Measurements from ENCODE around the gene FAM168A. TPM values are rescaled to one million over a fixed set of nuclear protein-coding genes. Genes with fewer than 3 reads are reported as not detected.

Gene FAM168A
- total RNA-seq, 1 experiment from 2014 or later: 62.8 TPM

GRCh38 chr11:73381589-73381988 lies 216.3 kb downstream of the FAM168A start:
- H3K9me3 ChIP-seq (ENCODE audit: control insufficient read depth, insufficient read depth, low read depth, low read length): no peaks in the 10 kb centered on the region
- H3K36me3 ChIP-seq (ENCODE audit: control insufficient read depth, insufficient read depth, low read length): no peaks in the 10 kb centered on the region
- ATAC-seq: no peak
- CTCF ChIA-PET: interaction anchor here (0.6 kb wide), 1 partner anchor 679 kb away, joined by 4 read pairs; no protein-coding TSS in a partner anchor
- no TSS peak for BruUV-seq (replicated peaks)
- no peak overlapping the region for H3K27ac ChIP-seq (ENCODE audit: low read length)
- POLR2A ChIA-PET: no interaction called here
- TF ChIP-seq SIN3A (IDR thresholded peaks at IDR 0.05; ENCODE audit: borderline replicate concordance, insufficient read depth, low read depth, low read length) (no peak), REST (IDR thresholded peaks at IDR 0.05; ENCODE audit: insufficient read depth in 1 of 2, low read depth in 2 of 2, low read length in 1 of 2) (no peak), CTCF (IDR thresholded peaks at IDR 0.05) (no peak), TCF7L2 (IDR thresholded peaks at IDR 0.05; ENCODE audit: low read depth, low read length) (no peak), POLR2AphosphoS5 (IDR thresholded peaks at IDR 0.05; ENCODE audit: low read depth, low read length) (no peak)
- H3K4me1 ChIP-seq (ENCODE audit: control insufficient read depth, insufficient read depth, low read length): peaks cover 50% of the 10 kb centered on the region
- H3K27me3 ChIP-seq (ENCODE audit: control insufficient read depth, insufficient read depth, low read length): no peaks in the 10 kb centered on the region
- no peak overlapping the region for H3K4me3 ChIP-seq (ENCODE audit: low read depth in 2 of 2, low read length in 2 of 2)
- in situ Hi-C loops (cut with HindIII; ENCODE audit: low pct_unique_long_range_greater_than_20kb, low sequenced_read_pairs) (no loop called here), intact Hi-C loops (cut with micrococcal nuclease; ENCODE audit: unreplicated experiment) (no loop called here)
- no peak for DNase-seq (ENCODE audit: low read depth, low spot score)

- Histone ChIP-seq H3K4me3 (ENCODE audit: low read depth in 2 of 2, low read length in 2 of 2) (no peak overlapping the region), H3K9me3 (ENCODE audit: control insufficient read depth, insufficient read depth, low read depth, low read length) (no peaks in the 10 kb centered on the region), H3K27me3 (ENCODE audit: control insufficient read depth, insufficient read depth, low read length) (no peaks in the 10 kb centered on the region), H3K4me1 (ENCODE audit: control insufficient read depth, insufficient read depth, low read length) (peaks cover 50% of the 10 kb centered on the region), H3K27ac (ENCODE audit: low read length) (no peak overlapping the region), H3K36me3 (ENCODE audit: control insufficient read depth, insufficient read depth, low read length) (no peaks in the 10 kb centered on the region)
- in situ Hi-C loops (cut with HindIII; ENCODE audit: low pct_unique_long_range_greater_than_20kb, low sequenced_read_pairs): no loop called here
- CTCF ChIA-PET: interaction anchor here (0.6 kb wide), 1 partner anchor 679 kb away, joined by 4 read pairs; no protein-coding TSS in a partner anchor
- DNase-seq (ENCODE audit: low read depth, low spot score): no peak
- intact Hi-C loops (cut with micrococcal nuclease; ENCODE audit: unreplicated experiment): no loop called here
- ATAC-seq: no peak
- no TSS peak for BruUV-seq (replicated peaks)
- TF ChIP-seq CTCF (IDR thresholded peaks at IDR 0.05): no peak
- TF ChIP-seq SIN3A (IDR thresholded peaks at IDR 0.05; ENCODE audit: borderline replicate concordance, insufficient read depth, low read depth, low read length): no peak
- no peak for TF ChIP-seq REST (IDR thresholded peaks at IDR 0.05; ENCODE audit: insufficient read depth in 1 of 2, low read depth in 2 of 2, low read length in 1 of 2)
- no peak for TF ChIP-seq TCF7L2 (IDR thresholded peaks at IDR 0.05; ENCODE audit: low read depth, low read length)
- TF ChIP-seq POLR2AphosphoS5 (IDR thresholded peaks at IDR 0.05; ENCODE audit: low read depth, low read length): no peak
- POLR2A ChIA-PET: no interaction called here
These were observed 217.0 kb downstream of the FAM168A start for GRCh38 chr11:73380897-73381410.
